Cardiac muscle cell (in vitro differentiated cells and primary cell): ENCODE results near the gene MTFMT. TPM values are rescaled to one million over a fixed set of nuclear protein-coding genes. Genes with fewer than 3 reads are reported as not detected.
A peak's percentile ranks its signal among the peaks of the same experiment; 100 is the strongest.

Experiments
- DNase-seq, 2 donors: peaks; one replicate each; pipeline versions ENCODE4 v3.0.0 to v3.0.0-alpha.2; 2010 to 2017; ENCODE audit warnings: low read depth in 1 of 2, low spot score in 1 of 2
- H3K27ac ChIP-seq: fragments of 200-600 bp; sonication (generic); 2 replicates; pipeline ENCODE4 v1.5.1; 2016
- H3K27me3 ChIP-seq: fragments of 200-600 bp; sonication (generic); 2 replicates; pipeline ENCODE4 v1.6.0; 2016; ENCODE audit warnings: control low read depth
- H3K36me3 ChIP-seq: fragments of 200-600 bp; sonication (generic); 2 replicates; pipeline ENCODE4 v1.5.1; 2016; ENCODE audit warnings: control low read depth
- H3K4me1 ChIP-seq: fragments of 200-600 bp; sonication (generic); 2 replicates; pipeline ENCODE4 v1.8.1; 2017; ENCODE audit warnings: low read depth, mild to moderate bottlenecking, mixed run types
- H3K4me3 ChIP-seq: fragments of 200-600 bp; sonication (generic); 2 replicates; pipeline ENCODE4 v1.5.1; 2016; ENCODE audit warnings: mild to moderate bottlenecking
- H3K9me3 ChIP-seq: fragments of 200-600 bp; sonication (generic); 2 replicates; pipeline ENCODE4 v1.5.1; 2017; ENCODE audit warnings: low read depth, mild to moderate bottlenecking, control low read depth
- polyA plus RNA-seq: library from polyadenylated mRNA; unstranded; fragments of >200 nt; fragmentation: Nextera tagmentation; extraction: Ambion mirVana; gene quantifications from 2 replicates; pipeline ENCODE4 v1.2.1, GENCODE V29; 2016
- total RNA-seq: library from RNA; depleted of rRNA; stranded (reverse); fragments of >200 nt; gene quantifications from 2 replicates; pipeline ENCODE4 v1.2.3, GENCODE V29; 2016
- TF ChIP-seq, protein P1 (sequence below): IDR thresholded peaks from 2 replicates; pipeline ENCODE4 v1.5.1; 2012; ENCODE audit warnings: low read depth, mild to moderate bottlenecking, low read length

The MTFMT gene
- total and polyA plus RNA-seq, 2 experiments from 2014 or later = 26.6 to 53.5 TPM

GRCh38 chr15:65062726-65063125 is 33.3 kb upstream of the MTFMT start:
- no peak for DNase-seq
- peak overlapping the region; percentile 21 for H3K27ac ChIP-seq
- no peaks in the 10 kb centered on the region for H3K36me3 ChIP-seq
- TF ChIP-seq, protein P1, sequence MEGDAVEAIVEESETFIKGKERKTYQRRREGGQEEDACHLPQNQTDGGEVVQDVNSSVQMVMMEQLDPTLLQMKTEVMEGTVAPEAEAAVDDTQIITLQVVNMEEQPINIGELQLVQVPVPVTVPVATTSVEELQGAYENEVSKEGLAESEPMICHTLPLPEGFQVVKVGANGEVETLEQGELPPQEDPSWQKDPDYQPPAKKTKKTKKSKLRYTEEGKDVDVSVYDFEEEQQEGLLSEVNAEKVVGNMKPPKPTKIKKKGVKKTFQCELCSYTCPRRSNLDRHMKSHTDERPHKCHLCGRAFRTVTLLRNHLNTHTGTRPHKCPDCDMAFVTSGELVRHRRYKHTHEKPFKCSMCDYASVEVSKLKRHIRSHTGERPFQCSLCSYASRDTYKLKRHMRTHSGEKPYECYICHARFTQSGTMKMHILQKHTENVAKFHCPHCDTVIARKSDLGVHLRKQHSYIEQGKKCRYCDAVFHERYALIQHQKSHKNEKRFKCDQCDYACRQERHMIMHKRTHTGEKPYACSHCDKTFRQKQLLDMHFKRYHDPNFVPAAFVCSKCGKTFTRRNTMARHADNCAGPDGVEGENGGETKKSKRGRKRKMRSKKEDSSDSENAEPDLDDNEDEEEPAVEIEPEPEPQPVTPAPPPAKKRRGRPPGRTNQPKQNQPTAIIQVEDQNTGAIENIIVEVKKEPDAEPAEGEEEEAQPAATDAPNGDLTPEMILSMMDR = no peak
- no peaks in the 10 kb centered on the region for H3K27me3 ChIP-seq
- peaks cover 21% of the 10 kb centered on the region for H3K4me1 ChIP-seq
- no peak overlapping the region for H3K4me3 ChIP-seq
- no peaks in the 10 kb centered on the region for H3K9me3 ChIP-seq

DNA sequence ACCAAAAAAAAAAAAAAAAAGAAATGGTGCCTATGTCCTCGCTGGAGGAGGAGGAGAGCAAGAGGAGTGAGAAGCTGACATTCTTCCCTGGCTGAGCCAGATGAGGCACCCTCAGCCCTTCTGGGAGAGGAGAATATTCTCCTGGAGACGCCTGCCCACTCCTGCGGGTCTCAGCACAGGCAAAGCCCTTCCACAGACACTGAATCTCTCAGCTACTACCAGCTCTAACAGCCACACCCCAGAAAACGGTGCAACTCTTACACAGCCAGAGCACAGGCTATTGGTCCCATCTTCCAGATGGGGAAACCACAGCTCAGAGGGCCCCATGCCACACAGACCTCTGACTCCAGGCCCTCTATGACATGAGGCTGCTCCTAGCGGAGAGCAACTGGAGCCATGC is 32.6 kb upstream of the MTFMT start:
- Histone ChIP-seq H3K4me1 (peaks cover 21% of the 10 kb centered on the region), H3K9me3 (no peaks in the 10 kb centered on the region), H3K27me3 (no peaks in the 10 kb centered on the region), H3K36me3 (no peaks in the 10 kb centered on the region), H3K27ac (no peak overlapping the region), H3K4me3 (no peak overlapping the region)
- TF ChIP-seq, protein P1 = no peak
- DNase-seq = no peak

DNA sequence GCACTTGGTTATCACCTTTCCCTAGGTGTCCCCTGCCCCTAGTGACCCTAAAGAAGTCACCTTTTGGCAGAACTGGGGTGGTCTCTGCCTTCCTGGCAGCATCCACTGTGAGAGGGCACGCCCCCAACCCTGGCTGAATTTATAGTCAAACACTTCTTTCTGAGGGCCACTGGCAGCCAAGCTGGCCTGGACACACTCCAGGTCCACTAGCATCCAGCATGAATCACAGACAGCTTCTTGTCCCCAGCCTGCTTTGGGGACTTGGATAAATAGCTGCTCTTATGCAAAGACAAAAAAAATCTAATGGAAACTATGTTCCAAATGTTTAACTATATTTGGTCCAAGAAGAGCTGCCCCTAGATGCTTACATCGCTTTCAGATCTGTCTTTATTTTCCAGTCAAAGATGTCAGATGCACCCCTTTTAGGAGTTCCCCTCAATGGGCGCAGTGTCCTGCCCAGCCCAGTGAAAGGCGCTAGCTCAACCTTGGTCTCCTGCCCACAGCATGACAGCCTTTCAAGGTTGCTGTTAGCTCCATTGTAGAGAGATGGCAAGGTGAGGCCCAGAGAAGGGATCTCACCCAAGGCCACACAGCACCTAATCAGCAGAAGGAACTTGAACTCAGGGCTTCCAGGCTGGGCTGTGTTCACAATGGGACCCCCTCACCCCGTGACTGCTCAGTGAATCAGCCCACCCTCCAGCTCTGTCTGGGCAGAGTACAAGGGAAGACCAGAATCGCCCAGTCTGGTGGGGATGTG is 31.4 kb upstream of the MTFMT start:
- Histone ChIP-seq H3K27me3 (no peaks in the 10 kb centered on the region), H3K9me3 (no peaks in the 10 kb centered on the region), H3K27ac (no peak overlapping the region), H3K4me1 (peaks cover 14% of the 10 kb centered on the region), H3K4me3 (no peak overlapping the region), H3K36me3 (no peaks in the 10 kb centered on the region)
- TF ChIP-seq, protein P1 = no peak
- no peak for DNase-seq

- H3K27ac ChIP-seq = no peak overlapping the region
- TF ChIP-seq, protein P1 = no peak
- H3K4me3 ChIP-seq = no peak overlapping the region
- no peaks in the 10 kb centered on the region for H3K27me3 ChIP-seq
- peaks cover 6% of the 10 kb centered on the region for H3K4me1 ChIP-seq
- no peaks in the 10 kb centered on the region for H3K36me3 ChIP-seq
- DNase-seq = no peak
- no peaks in the 10 kb centered on the region for H3K9me3 ChIP-seq
Measured at GRCh38 chr15:65059931-65060596, 30.6 kb upstream of the MTFMT start.

GRCh38 chr15:65059369-65059750 is 29.9 kb upstream of the MTFMT start:
- no peaks in the 10 kb centered on the region for H3K36me3 ChIP-seq
- peaks cover 3% of the 10 kb centered on the region for H3K4me1 ChIP-seq
- H3K9me3 ChIP-seq = no peaks in the 10 kb centered on the region
- DNase-seq = no peak
- no peak overlapping the region for H3K4me3 ChIP-seq
- TF ChIP-seq, protein P1 = no peak
- no peaks in the 10 kb centered on the region for H3K27me3 ChIP-seq
- H3K27ac ChIP-seq = no peak overlapping the region
